ENCODE data around the gene CEP41. TPM values are rescaled to one million over a fixed set of nuclear protein-coding genes. Genes with fewer than 3 reads are reported as not detected.

The CEP41 gene
- total RNA-seq, 1 donor: 12.5 TPM

DNA sequence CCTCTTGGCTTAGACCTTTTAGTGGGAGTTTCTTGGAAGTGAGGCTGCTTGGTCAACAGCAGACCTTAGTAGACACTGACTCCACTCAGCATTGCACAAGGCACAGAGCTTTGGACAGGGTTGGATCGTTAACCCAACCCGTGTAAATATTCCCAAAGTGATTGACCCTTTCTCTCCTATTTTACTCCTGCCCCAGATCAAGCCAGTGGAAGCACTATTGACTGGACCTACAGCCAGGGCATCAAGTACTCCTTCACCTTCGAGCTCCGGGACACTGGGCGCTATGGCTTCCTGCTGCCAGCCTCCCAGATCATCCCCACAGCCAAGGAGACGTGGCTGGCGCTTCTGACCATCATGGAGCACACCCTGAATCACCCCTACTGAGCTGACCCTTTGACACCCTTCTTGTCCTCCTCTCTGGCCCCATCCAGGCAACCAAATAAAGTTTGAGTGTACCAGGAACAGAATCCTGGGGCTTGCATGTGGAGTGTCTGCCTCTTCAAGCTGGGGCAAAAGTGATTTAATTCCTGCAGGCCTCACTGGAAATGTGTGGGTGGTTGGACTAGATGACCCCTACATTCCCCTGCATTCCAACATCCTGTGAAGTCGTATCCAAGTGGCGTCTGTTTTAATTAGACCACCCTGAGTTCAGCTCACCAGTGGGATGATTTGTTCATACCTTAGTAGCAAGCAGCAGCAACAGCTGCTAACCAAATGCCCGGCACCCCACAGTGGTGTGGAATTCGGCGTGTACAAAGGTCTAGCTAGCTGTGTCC is 53.0 kb downstream of the CEP41 start:
- TF ChIP-seq, protein P1, sequence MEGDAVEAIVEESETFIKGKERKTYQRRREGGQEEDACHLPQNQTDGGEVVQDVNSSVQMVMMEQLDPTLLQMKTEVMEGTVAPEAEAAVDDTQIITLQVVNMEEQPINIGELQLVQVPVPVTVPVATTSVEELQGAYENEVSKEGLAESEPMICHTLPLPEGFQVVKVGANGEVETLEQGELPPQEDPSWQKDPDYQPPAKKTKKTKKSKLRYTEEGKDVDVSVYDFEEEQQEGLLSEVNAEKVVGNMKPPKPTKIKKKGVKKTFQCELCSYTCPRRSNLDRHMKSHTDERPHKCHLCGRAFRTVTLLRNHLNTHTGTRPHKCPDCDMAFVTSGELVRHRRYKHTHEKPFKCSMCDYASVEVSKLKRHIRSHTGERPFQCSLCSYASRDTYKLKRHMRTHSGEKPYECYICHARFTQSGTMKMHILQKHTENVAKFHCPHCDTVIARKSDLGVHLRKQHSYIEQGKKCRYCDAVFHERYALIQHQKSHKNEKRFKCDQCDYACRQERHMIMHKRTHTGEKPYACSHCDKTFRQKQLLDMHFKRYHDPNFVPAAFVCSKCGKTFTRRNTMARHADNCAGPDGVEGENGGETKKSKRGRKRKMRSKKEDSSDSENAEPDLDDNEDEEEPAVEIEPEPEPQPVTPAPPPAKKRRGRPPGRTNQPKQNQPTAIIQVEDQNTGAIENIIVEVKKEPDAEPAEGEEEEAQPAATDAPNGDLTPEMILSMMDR (IDR thresholded peaks at IDR 0.05; ENCODE audit: insufficient read depth, low read depth, low read length): no peak
- H3K4me3 ChIP-seq (ENCODE audit: low read depth, low read length): no peak overlapping the region
- peak; percentile 77 for DNase-seq (ENCODE audit: low read depth)

DNA sequence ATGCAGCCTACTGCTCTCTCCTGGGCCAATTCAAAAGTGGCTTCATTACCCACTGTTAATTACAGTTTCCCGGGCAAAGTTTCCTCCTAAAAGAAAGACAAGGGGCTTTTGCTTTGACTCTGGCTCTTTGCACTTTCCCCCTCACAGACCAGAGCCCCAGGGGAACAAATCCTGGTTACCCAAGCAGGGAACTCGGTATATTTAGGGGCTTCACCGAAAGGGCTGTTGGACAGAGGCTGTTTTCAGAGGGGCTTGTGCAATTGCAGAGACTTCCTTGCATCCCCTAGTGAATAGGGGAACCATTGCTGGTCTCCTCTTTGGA is 53.5 kb downstream of the CEP41 start:
- TF ChIP-seq, protein P1 (IDR thresholded peaks at IDR 0.05; ENCODE audit: insufficient read depth, low read depth, low read length): no peak
- H3K4me3 ChIP-seq (ENCODE audit: low read depth, low read length): no peak overlapping the region
- no peak for DNase-seq (ENCODE audit: low read depth)

DNA sequence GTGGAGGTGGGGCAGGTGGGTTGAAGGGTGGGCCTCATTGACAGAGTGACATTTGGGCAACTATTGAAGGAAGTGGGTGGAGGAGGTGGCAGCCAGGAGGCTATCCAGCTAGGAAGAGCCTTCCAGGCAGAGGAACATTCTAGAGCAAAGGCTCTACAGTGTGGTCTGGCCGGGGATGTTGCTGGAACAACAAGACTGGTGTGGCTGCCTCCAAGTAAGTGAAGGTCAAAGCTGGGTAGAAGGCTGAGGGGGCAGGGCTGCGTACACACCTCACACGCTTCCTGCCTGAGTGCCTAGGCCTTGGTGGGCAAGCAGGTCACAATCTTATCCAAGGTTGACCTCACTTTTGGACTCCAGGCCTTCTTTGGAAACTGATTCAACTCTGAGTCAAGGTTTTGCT is 53.9 kb downstream of the CEP41 start:
- no peak for DNase-seq (ENCODE audit: low read depth)
- TF ChIP-seq, protein P1 (IDR thresholded peaks at IDR 0.05; ENCODE audit: insufficient read depth, low read depth, low read length): no peak
- no peak overlapping the region for H3K4me3 ChIP-seq (ENCODE audit: low read depth, low read length)

DNA sequence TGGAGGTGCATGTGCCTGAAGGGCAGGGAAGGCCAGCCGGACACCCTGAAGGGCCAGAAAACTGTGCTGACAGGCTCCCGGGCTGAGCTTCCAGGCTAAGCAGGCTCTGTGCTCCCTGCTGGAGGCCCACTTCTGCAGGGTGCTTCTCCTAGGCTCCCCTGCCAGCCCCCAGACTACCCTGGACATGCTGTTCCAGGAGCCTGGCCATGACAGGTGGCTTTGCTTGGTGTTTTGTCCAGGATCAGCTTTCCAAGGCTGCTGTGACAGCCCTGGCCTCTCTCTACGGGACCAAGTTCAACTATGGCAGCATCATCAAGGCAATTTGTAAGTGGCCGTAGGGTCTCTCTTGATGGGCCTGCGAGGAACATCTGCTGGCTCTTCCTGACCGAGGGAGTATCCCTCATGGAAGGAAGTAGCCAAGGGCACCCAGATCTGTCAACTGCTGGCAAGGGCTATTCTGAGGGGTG is 55.2 kb downstream of the CEP41 start:
- no peak for DNase-seq (ENCODE audit: low read depth)
- TF ChIP-seq, protein P1 (IDR thresholded peaks at IDR 0.05; ENCODE audit: insufficient read depth, low read depth, low read length): no peak
- no peak overlapping the region for H3K4me3 ChIP-seq (ENCODE audit: low read depth, low read length)

DNA sequence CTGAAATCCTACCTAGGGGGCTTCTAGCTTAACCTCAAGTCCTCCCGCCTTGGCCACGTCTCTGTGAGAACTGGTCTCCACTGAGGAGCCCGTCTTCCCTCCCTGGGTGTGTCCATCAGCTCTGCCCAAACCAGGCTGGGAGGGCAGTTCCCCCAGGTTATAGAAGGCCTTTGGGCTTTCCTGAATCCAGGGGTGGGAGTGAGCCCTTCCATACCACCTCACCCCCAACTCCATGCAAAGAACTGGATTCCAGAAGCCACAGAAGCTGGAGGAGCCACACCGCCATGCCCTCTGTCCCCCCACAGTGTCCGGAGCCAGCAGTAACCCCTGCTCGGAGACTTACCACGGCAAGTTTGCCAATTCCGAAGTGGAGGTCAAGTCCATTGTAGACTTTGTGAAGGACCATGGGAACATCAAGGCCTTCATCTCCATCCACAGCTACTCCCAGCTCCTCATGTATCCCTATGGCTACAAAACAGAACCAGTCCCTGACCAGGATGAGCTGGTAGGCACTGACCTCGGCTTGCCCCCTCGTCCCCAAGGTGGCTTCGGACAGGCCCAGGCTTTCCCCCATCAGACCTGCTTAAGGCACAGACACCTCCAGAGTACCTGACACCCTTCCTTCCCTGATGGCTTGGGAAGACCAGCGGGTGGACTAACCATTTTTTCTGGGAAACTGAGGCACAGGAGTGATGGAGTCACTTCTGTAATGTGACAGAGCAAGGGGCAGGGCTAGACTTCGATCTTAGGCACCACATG is 55.8 kb downstream of the CEP41 start:
- TF ChIP-seq, protein P1 (IDR thresholded peaks at IDR 0.05; ENCODE audit: insufficient read depth, low read depth, low read length): no peak
- no peak for DNase-seq (ENCODE audit: low read depth)
- no peak overlapping the region for H3K4me3 ChIP-seq (ENCODE audit: low read depth, low read length)

DNA sequence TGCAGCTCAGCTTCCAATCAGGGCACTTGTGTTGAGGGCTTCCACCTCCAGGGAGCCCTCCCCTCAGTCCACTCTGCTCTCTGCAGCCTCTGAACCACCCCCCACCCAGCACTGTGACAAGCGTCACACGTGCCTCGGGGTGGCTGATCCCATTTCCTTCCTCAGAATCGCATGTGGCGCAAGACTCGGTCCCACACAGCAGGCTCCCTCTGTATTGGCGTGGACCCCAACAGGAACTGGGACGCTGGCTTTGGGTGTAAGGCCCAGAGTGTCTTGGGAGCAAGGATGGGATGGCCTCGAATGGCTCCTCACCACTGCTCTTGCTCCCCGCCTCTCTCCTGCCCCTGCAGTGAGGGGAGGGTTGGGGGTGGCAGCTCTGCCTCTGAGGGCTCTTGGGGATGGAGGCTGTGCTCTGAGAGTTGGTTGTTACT is 56.4 kb downstream of the CEP41 start:
- no peak for DNase-seq (ENCODE audit: low read depth)
- TF ChIP-seq, protein P1 (IDR thresholded peaks at IDR 0.05; ENCODE audit: insufficient read depth, low read depth, low read length): no peak
- no peak overlapping the region for H3K4me3 ChIP-seq (ENCODE audit: low read depth, low read length)

Data from fibroblast of villous mesenchyme (primary cell).